ENCODE results near the gene NFIC. TPM values are rescaled to one million over a fixed set of nuclear protein-coding genes. Genes with fewer than 3 reads are reported as not detected.

NFIC gene
- total RNA-seq, 4 donors from 2014 or later: 102 to 236 (median 158) TPM

DNA sequence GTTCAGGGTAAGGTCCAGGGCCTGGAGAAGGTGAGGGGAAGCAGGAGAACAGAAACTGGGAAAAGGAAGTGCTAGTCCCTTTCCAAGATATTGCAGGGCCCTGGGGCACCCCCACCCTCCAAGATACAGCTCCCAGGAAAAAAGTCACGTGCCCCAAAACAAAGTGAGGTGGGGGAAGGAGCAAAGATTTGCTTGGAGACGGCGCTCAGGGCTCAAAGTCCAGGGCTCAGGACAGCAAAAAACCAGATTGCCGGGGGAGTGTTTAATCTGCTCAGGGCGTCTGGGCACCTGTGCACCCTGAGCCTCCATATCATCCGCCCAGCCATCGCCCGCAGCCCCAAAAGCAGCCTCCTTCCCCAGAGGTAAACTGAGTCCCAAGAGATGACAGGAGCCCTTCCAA, 107.6 kb downstream of the NFIC start:
- WGBS, 2 donors: 74 to 80% methylated on average over 8 of the region's 8 CpGs
- no peak for DNase-seq (ENCODE audit: low spot score in 2 of 2)
- TF ChIP-seq, protein P1, sequence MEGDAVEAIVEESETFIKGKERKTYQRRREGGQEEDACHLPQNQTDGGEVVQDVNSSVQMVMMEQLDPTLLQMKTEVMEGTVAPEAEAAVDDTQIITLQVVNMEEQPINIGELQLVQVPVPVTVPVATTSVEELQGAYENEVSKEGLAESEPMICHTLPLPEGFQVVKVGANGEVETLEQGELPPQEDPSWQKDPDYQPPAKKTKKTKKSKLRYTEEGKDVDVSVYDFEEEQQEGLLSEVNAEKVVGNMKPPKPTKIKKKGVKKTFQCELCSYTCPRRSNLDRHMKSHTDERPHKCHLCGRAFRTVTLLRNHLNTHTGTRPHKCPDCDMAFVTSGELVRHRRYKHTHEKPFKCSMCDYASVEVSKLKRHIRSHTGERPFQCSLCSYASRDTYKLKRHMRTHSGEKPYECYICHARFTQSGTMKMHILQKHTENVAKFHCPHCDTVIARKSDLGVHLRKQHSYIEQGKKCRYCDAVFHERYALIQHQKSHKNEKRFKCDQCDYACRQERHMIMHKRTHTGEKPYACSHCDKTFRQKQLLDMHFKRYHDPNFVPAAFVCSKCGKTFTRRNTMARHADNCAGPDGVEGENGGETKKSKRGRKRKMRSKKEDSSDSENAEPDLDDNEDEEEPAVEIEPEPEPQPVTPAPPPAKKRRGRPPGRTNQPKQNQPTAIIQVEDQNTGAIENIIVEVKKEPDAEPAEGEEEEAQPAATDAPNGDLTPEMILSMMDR (IDR thresholded peaks at IDR 0.05): no peak
- no peak for TF ChIP-seq POLR2A (IDR thresholded peaks at IDR 0.05)
- no peak overlapping the region for H3K4me3 ChIP-seq (ENCODE audit: low read depth, poor library complexity, severe bottlenecking)
- intact Hi-C loops (cut with DNase I; ENCODE audit: low total_unique reads): no loop called here

DNA sequence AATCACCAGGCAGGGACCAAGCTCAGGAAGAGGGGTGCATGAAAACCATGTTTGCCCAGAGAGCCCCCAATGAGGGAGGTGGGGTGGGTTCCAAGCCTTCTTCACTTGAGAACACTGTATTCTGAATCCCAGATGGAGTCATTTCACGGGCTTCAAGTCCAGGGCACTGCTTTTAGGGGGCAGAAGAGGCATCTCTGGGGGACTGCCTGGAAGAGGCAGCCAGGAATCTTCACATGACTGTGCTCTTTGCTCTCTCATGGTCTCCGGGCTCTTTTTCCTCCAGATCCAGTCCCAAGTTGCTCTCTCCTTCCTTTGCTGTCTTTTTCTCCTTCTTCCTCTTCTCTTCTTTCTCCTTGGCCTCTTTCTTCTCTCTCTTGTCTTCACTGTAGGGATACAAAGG, 108.2 kb downstream of the NFIC start:
- intact Hi-C loops (cut with DNase I; ENCODE audit: low total_unique reads): no loop called here
- TF ChIP-seq, protein P1 (IDR thresholded peaks at IDR 0.05): no peak
- TF ChIP-seq POLR2A (IDR thresholded peaks at IDR 0.05): no peak
- DNase-seq (ENCODE audit: low spot score in 2 of 2): no peak
- WGBS, 2 donors: 72 to 85% methylated on average over 2 of the region's 2 CpGs
- no peak overlapping the region for H3K4me3 ChIP-seq (ENCODE audit: low read depth, poor library complexity, severe bottlenecking)

DNA sequence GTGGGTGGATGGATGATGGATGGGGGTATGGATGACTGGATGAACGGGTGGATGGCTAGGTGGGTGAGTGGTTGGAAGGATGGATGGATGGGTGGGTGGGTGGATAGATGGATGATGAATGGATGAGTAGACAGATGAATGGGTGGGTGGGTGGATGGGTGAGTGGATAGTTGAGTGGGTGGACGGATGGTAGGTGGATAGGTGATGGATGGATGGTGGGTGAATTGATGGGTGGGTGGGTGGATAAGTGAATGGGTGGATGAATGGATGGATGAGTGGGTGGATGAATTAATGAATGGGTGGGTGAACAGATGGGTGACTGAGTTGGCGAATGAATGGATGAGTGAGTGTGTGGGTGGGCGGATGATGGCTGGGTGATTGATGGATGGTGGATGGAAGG, 109.1 kb downstream of the NFIC start:
- TF ChIP-seq, protein P1 (IDR thresholded peaks at IDR 0.05): no peak
- no peak for TF ChIP-seq POLR2A (IDR thresholded peaks at IDR 0.05)
- H3K4me3 ChIP-seq (ENCODE audit: low read depth, poor library complexity, severe bottlenecking): no peak overlapping the region
- intact Hi-C loops (cut with DNase I; ENCODE audit: low total_unique reads): no loop called here
- DNase-seq (ENCODE audit: low spot score in 2 of 2): no peak
- WGBS, 2 donors: 72 to 88% methylated on average over 4 of the region's 4 CpGs

DNA sequence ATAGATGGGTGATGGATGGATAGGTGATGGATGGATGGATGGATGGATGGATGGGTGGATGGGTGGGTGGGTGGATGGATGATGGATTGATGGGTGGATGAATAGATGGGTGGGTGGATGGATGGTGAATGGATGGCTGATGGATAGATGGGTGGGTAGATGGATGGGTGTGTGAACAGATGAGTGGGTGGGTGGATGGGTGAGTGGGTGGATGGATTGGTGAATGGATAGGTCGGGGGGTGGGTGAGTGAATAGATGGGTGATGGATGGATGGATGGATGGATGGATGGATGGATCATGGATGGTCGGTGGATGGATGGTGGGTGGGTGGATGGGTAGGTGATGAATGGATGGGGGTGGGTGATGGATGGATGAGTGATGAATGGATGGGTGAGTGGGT, 110.4 kb downstream of the NFIC start:
- TF ChIP-seq, protein P1 (IDR thresholded peaks at IDR 0.05): no peak
- TF ChIP-seq POLR2A (IDR thresholded peaks at IDR 0.05): no peak
- intact Hi-C loops (cut with DNase I; ENCODE audit: low total_unique reads): no loop called here
- H3K4me3 ChIP-seq (ENCODE audit: low read depth, poor library complexity, severe bottlenecking): no peak overlapping the region
- DNase-seq (ENCODE audit: low spot score in 2 of 2): no peak
- 85 to 86% methylated on average over 2 of the region's 2 CpGs for WGBS, 2 donors

DNA sequence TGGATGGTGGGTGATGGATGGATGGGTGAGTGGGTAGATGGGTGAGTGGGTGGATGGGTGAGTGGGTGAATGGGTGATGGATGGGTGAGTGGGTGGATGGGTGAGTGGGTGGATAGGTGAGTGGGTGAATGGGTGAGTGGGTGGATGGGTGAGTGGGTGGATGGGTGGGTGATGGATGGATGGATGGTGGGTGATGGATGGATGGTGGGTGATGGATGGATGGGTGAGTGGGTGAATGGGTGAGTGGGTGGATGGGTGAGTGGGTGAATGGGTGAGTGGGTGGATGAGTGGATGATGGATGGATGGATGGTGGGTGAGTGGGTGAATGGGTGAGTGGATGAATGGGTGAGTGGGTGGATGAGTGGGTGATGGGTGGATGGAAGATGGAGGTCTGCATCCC, 111.1 kb downstream of the NFIC start:
- no peak for TF ChIP-seq POLR2A (IDR thresholded peaks at IDR 0.05)
- TF ChIP-seq, protein P1 (IDR thresholded peaks at IDR 0.05): no peak
- no peak for DNase-seq (ENCODE audit: low spot score in 2 of 2)
- H3K4me3 ChIP-seq (ENCODE audit: low read depth, poor library complexity, severe bottlenecking): no peak overlapping the region
- intact Hi-C loops (cut with DNase I; ENCODE audit: low total_unique reads): no loop called here

DNA sequence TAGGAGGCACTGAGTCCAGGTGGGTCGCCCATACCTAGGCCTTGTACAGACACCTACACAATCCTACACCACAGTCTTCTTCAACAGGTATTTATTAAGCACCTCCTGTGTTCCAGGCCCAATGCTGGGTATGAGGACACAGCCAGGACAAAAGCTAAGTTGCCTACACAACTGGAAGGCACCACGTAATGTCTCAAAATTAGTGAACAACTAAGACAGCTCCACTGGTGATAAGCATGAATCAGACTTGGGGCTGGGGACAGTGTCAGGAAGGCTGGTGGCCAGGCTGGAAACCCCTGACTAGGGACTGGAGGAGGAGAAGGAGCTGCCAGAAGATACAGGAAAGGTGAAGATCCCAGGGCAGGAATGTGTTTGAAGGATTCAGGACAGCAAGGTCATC, 111.6 kb downstream of the NFIC start:
- no peak overlapping the region for H3K4me3 ChIP-seq (ENCODE audit: low read depth, poor library complexity, severe bottlenecking)
- DNase-seq (ENCODE audit: low spot score in 2 of 2): no peak
- intact Hi-C loops (cut with DNase I; ENCODE audit: low total_unique reads): no loop called here
- 94 to 95% methylated on average over 2 of the region's 2 CpGs for WGBS, 2 donors
- TF ChIP-seq, protein P1 (IDR thresholded peaks at IDR 0.05): no peak
- no peak for TF ChIP-seq POLR2A (IDR thresholded peaks at IDR 0.05)
